KBM-7 (cell line): ENCODE results near the gene JDP2.

Source experiments
- DNase-seq: peaks from one replicate; pipeline ENCODE4 v3.0.0-alpha.2; 2015
- in situ Hi-C: fragments of 300-500 bp; cut with MboI; formaldehyde crosslinking; loops from 2 replicates; pipeline ENCODE4 v1.14.3; 2020; ENCODE audit warnings: low sequenced_read_pairs, low pct_unique_long_range_greater_than_20kb, mixed read lengths

The JDP2 gene

GRCh38 chr14:75495882-75496281 lies 68.1 kb downstream of the JDP2 start:
- in situ Hi-C loops, result loop anchor here (25.0 kb wide), 1 partner anchor 359 kb away; the partner anchor contains the start of gene NEK9
- peak; percentile 66 for DNase-seq

- in situ Hi-C loops, result loop anchor here (25.0 kb wide), 1 partner anchor 359 kb away; the partner anchor contains the start of gene NEK9
- DNase-seq, result no peak
These were observed 68.9 kb downstream of the JDP2 start for GRCh38 chr14:75496755-75497154.

GRCh38 chr14:75497191-75497590 lies 69.4 kb downstream of the JDP2 start:
- DNase-seq, result peak; percentile 73
- in situ Hi-C loops, result loop anchor here (25.0 kb wide), 1 partner anchor 360 kb away; the partner anchor contains the start of gene NEK9

GRCh38 chr14:75497701-75498100 lies 69.9 kb downstream of the JDP2 start:
- no peak for DNase-seq

GRCh38 chr14:75499084-75499875 lies 71.5 kb downstream of the JDP2 start:
- DNase-seq, result no peak
- in situ Hi-C loops, result loop anchor here (25.0 kb wide), 1 partner anchor 362 kb away; the partner anchor contains the start of gene NEK9

More at GRCh38 chr14:75497701-75498100, 69.9 kb downstream of the JDP2 start:
- in situ Hi-C loops, result loop anchor here (25.0 kb wide), 1 partner anchor 360 kb away; the partner anchor contains the start of gene NEK9

GRCh38 chr14:75501080-75501479 lies 73.3 kb downstream of the JDP2 start:
- in situ Hi-C loops, result no loop called here

GRCh38 chr14:75504411-75504810 lies 76.6 kb downstream of the JDP2 start:
- DNase-seq, result no peak
- in situ Hi-C loops, result no loop called here

More at GRCh38 chr14:75501080-75501479, 73.3 kb downstream of the JDP2 start:
- no peak for DNase-seq

GRCh38 chr14:75506930-75507329 lies 79.1 kb downstream of the JDP2 start:
- DNase-seq, result no peak
- in situ Hi-C loops, result no loop called here

GRCh38 chr14:75510547-75510946 lies 82.7 kb downstream of the JDP2 start:
- in situ Hi-C loops, result no loop called here
- no peak for DNase-seq

GRCh38 chr14:75511201-75511600 lies 83.4 kb downstream of the JDP2 start:
- no peak for DNase-seq
- in situ Hi-C loops, result no loop called here

GRCh38 chr14:75513911-75514672 lies 86.3 kb downstream of the JDP2 start:
- in situ Hi-C loops, result no loop called here
- DNase-seq, result no peak

GRCh38 chr14:75514673-75515628 lies 87.1 kb downstream of the JDP2 start:
- in situ Hi-C loops, result no loop called here

GRCh38 chr14:75515629-75515996 lies 87.8 kb downstream of the JDP2 start:
- in situ Hi-C loops, result no loop called here
- peak; percentile 28 for DNase-seq

More at GRCh38 chr14:75514673-75515628, 87.1 kb downstream of the JDP2 start:
- DNase-seq, result peak; percentile 45

GRCh38 chr14:75518625-75519024 lies 90.8 kb downstream of the JDP2 start:
- peak; percentile 58 for DNase-seq
- in situ Hi-C loops, result no loop called here

GRCh38 chr14:75519394-75519793 lies 91.6 kb downstream of the JDP2 start:
- in situ Hi-C loops, result no loop called here

GRCh38 chr14:75519826-75520728 lies 92.3 kb downstream of the JDP2 start:
- in situ Hi-C loops, result no loop called here
- no peak for DNase-seq

More at GRCh38 chr14:75519394-75519793, 91.6 kb downstream of the JDP2 start:
- DNase-seq, result no peak

- DNase-seq, result no peak
- in situ Hi-C loops, result no loop called here
These were observed 93.0 kb downstream of the JDP2 start for GRCh38 chr14:75520852-75521251.
